Heart left ventricle (tissue), 16 donors: ENCODE measurements around the gene RPL13. TPM values are rescaled to one million over a fixed set of nuclear protein-coding genes. Genes with fewer than 3 reads are reported as not detected.

ENCODE experiments used
- ATAC-seq, 4 donors: fragments of 200-7000 bp; cut with Tn5 transposase; one replicate each; pipeline ENCODE4 v1.9.1; 2020 to 2022; ENCODE audit warnings: moderate library complexity in 4 of 4, mild to moderate bottlenecking in 3 of 4, moderate number of reproducible peaks in 1 of 4
- DNase-seq, 5 donors: peaks; one replicate each; pipeline ENCODE4 v3.0.0-alpha.2; 2020
- H3K27ac ChIP-seq, 12 donors: fragments of 200-600 bp; sonication (generic) in 4 of 12; one replicate each; pipeline versions ENCODE4 v1.5.0 to v1.8.0; 2016 to 2022; ENCODE audit warnings: mild to moderate bottlenecking in 2 of 12
- H3K27me3 ChIP-seq, 9 donors: fragments of 200-600 bp; sonication (generic) in 2 of 9; one replicate each; pipeline versions ENCODE4 v1.5.1 to v1.8.0; 2016 to 2022; ENCODE audit warnings: mild to moderate bottlenecking in 3 of 9
- H3K36me3 ChIP-seq, 9 donors: fragments of 200-600 bp; sonication (generic) in 2 of 9; one replicate each; pipeline versions ENCODE4 v1.5.0 to v1.8.0; 2018 to 2022; ENCODE audit warnings: mild to moderate bottlenecking in 2 of 9
- H3K4me1 ChIP-seq, 12 donors: fragments of 200-600 bp; sonication (generic) in 4 of 12; one replicate each; pipeline versions ENCODE4 v1.5.0 to v1.8.0; 2016 to 2022; ENCODE audit warnings: mild to moderate bottlenecking in 3 of 12
- H3K4me3 ChIP-seq, 12 donors: fragments of 200-600 bp; sonication (generic) in 4 of 12; one replicate each; pipeline versions ENCODE4 v1.5.0 to v1.8.0; 2017 to 2022; ENCODE audit warnings: mild to moderate bottlenecking in 9 of 12, moderate library complexity in 4 of 12
- H3K9me3 ChIP-seq, 12 donors: fragments of 200-600 bp; sonication (generic) in 4 of 12; one replicate each; pipeline versions ENCODE4 v1.5.0 to v1.8.0; 2016 to 2022; ENCODE audit warnings: mild to moderate bottlenecking in 1 of 12
- POLR2A ChIP-seq, 2 donors: fragments of 450-650 bp; IDR thresholded peaks; one replicate each; pipeline ENCODE4 v1.6.1; 2017; ENCODE audit warnings: antibody characterized with exemption in 2 of 2, mild to moderate bottlenecking in 2 of 2, moderate library complexity in 2 of 2
- WGBS, 4 donors: extraction: QIAGEN DNeasy Blood & Tissue Kit in 2 of 4; methylation state at CpG; one replicate each; pipeline versions ENCODE4 v1.1.5 to v1.1.7; 2013 to 2018; 5-methylcytosine and 5-hydroxymethylcytosine counted together
- intact Hi-C, 10 donors: fragments of 100-400 bp; cut with DNase I; formaldehyde crosslinking; loops; one replicate each; pipeline versions ENCODE4 v1.11.1 to v1.14.2; 2022
- polyA plus RNA-seq, 2 donors: library from polyadenylated mRNA; stranded (reverse); fragments of 200-250 nt; gene quantifications; one replicate each; pipeline ENCODE4 v1.2.3, GENCODE V29; 2013
- total RNA-seq, 9 donors: library from RNA; depleted of rRNA in 2 of 9; stranded (reverse); fragments of >200 nt in 2 of 9; fragmentation: NEBNext Ultra II Directional in 3 of 9; extraction: Animal tissue kit (Norgen Biotek cat#: 25700) in 3 of 9; gene quantifications; one replicate each; pipeline versions ENCODE4 v1.1.0 to v1.2.4, GENCODE V29; 2016 to 2023
- TF ChIP-seq, protein P1 (sequence below), 12 donors: fragments of 200-600 bp; sonication (generic) in 4 of 12; IDR thresholded peaks; one replicate each; pipeline versions ENCODE4 v1.5.0 to v1.8.0; 2018 to 2022; ENCODE audit warnings: antibody characterized with exemption in 12 of 12, mild to moderate bottlenecking in 5 of 12
- donor health status: ischemic (EF 13 %, LVEDD 7.1; RV severe dilation, severe dysfunction).
- donor health status: healthy with polysubstance abuse.
- donor health status: DM: no; HTN: yes; CAD: no.
- donor health status: DM: no; HTN: no; CAD: no.
- donor health status: ischemic (EF 25% LVEDD 6.9; RV normal size, moderate dysfunction).
- donor health status: ischemic (EF 25% LVEDD 5.7; RV mildly dilated, moderate dysfunction).
- donor health status: healthy.
- donor health status: DM: yes; HTN: yes; CAD: no.
- donor health status: ischemic (EF 35%, LVEDD 5.7; RV mildly dilated, moderate dysfunction).
- donor health status: nonischemic (EF 11% LVEDD 7.7; RV severe dilation, severe dysfunction).
- donor health status: DM: yes; HTN: yes; CAD: no.
- donor health status: PGD.
- donor health status: ischemic (EF 29% LVEDD 5.4; RV normal size, mild dysfunction).
- donor health status: nonischemic (EF 23%, LVEDD 6.1; RV moderate dilation, normal function).

RPL13 gene
- total and polyA plus RNA-seq, 11 donors = 701 to 5,500 (median 1,282) TPM

- DNase-seq (no peak), ATAC-seq (no peak)
- no peaks in the 10 kb centered on the region for H3K36me3 ChIP-seq
- H3K4me1 ChIP-seq = peaks cover 4 to 27% (median 14%) of the 10 kb centered on the region in 12 donors
- peaks cover 26 to 77% (median 42%) of the 10 kb centered on the region in 9 donors for H3K27me3 ChIP-seq
- no peak overlapping the region for H3K4me3 ChIP-seq
- H3K9me3 ChIP-seq = no peaks in the 10 kb centered on the region
- 77 to 80% (median 79%) methylated on average over 19 of the region's 19 CpGs for WGBS, 4 donors
- no peak overlapping the region for H3K27ac ChIP-seq
- intact Hi-C loops = loop anchor here in 3 of 10 donors (5.0 to 10.0 kb wide), 2 partner anchors 70 to 72 kb away; no protein-coding TSS in a partner anchor
- TF ChIP-seq, protein P1, sequence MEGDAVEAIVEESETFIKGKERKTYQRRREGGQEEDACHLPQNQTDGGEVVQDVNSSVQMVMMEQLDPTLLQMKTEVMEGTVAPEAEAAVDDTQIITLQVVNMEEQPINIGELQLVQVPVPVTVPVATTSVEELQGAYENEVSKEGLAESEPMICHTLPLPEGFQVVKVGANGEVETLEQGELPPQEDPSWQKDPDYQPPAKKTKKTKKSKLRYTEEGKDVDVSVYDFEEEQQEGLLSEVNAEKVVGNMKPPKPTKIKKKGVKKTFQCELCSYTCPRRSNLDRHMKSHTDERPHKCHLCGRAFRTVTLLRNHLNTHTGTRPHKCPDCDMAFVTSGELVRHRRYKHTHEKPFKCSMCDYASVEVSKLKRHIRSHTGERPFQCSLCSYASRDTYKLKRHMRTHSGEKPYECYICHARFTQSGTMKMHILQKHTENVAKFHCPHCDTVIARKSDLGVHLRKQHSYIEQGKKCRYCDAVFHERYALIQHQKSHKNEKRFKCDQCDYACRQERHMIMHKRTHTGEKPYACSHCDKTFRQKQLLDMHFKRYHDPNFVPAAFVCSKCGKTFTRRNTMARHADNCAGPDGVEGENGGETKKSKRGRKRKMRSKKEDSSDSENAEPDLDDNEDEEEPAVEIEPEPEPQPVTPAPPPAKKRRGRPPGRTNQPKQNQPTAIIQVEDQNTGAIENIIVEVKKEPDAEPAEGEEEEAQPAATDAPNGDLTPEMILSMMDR (IDR thresholded peaks at IDR 0.05) = no peak
- no peak for TF ChIP-seq POLR2A (IDR thresholded peaks at IDR 0.05)
Measured at GRCh38 chr16:89572485-89573205, 12.2 kb downstream of the RPL13 start.

GRCh38 chr16:89573826-89574680 is 13.6 kb downstream of the RPL13 start:
- intact Hi-C loops = loop anchor here in 5 of 10 donors (2.0 to 10.0 kb wide), 3 partner anchors 67 to 71 kb away; no protein-coding TSS in a partner anchor
- no peak for DNase-seq
- peak in 1 of 4 donors; percentile 9 for ATAC-seq
- TF ChIP-seq, protein P1 (IDR thresholded peaks at IDR 0.05) = no peak
- TF ChIP-seq POLR2A (IDR thresholded peaks at IDR 0.05) = no peak
- Histone ChIP-seq H3K36me3 (no peaks in the 10 kb centered on the region), H3K4me1 (peaks cover 4 to 27% (median 14%) of the 10 kb centered on the region in 12 donors), H3K9me3 (no peaks in the 10 kb centered on the region), H3K4me3 (peak overlapping the region in 10 of 12 donors; percentile 13 to 48 (median 38)), H3K27ac (no peak overlapping the region), H3K27me3 (peaks cover 26 to 77% (median 42%) of the 10 kb centered on the region in 9 donors)
- WGBS, 4 donors = 55 to 69% (median 60%) methylated on average over 19 to 31 of the region's 31 CpGs

- Histone ChIP-seq H3K9me3 (no peaks in the 10 kb centered on the region), H3K36me3 (no peaks in the 10 kb centered on the region), H3K4me3 (peak overlapping the region; percentile 13 to 48 (median 34)), H3K4me1 (peaks cover 4 to 27% (median 14%) of the 10 kb centered on the region in 12 donors), H3K27me3 (peaks cover 26 to 70% (median 39%) of the 10 kb centered on the region in 9 donors), H3K27ac (no peak overlapping the region)
- peak in 3 of 4 donors; percentile 52 to 80 (median 67) for ATAC-seq
- TF ChIP-seq POLR2A (IDR thresholded peaks at IDR 0.05) = no peak
- TF ChIP-seq, protein P1 (IDR thresholded peaks at IDR 0.05) = peak; percentile 22 to 75 (median 57)
- 1 to 8% (median 2%) methylated on average over 12 to 55 of the region's 55 CpGs for WGBS, 4 donors
- intact Hi-C loops = loop anchor here in 5 of 10 donors (2.0 to 10.0 kb wide), 3 partner anchors 66 to 70 kb away; no protein-coding TSS in a partner anchor
- peak in 1 of 5 donors; percentile 46 for DNase-seq
Measured at GRCh38 chr16:89574681-89575246, 14.3 kb downstream of the RPL13 start.
